Adrenal gland (tissue), 5 donors: ENCODE measurements around the gene PI16.

Source experiments
- CTCF ChIP-seq, 6 experiments: fragments of 450-650 bp in 4 of 6; fragments of 200-600 bp in 2 of 6; sonication (generic) in 1 of 6; IDR thresholded peaks; 1 replicate in 5 of 6; 2 replicates in 1 of 6; pipeline versions ENCODE4 v1.5.1 to v1.8.0; 2016 to 2021; ENCODE audit warnings: antibody characterized with exemption in 6 of 6, mild to moderate bottlenecking in 2 of 6, moderate library complexity in 1 of 6
- POLR2A ChIP-seq, 2 donors: fragments of 450-650 bp; IDR thresholded peaks; one replicate each; pipeline ENCODE4 v1.6.1; 2017; ENCODE audit warnings: antibody characterized with exemption in 2 of 2, mild to moderate bottlenecking in 2 of 2, moderate library complexity in 1 of 2
- donor health status: DM: no; HTN: no; CAD: no.

- no peak for TF ChIP-seq CTCF (IDR thresholded peaks at IDR 0.05)
- TF ChIP-seq POLR2A (IDR thresholded peaks at IDR 0.05) = no peak
Measured at GRCh38 chr6:36904851-36905393, 49.6 kb upstream of the PI16 start.
